Measurements from ENCODE around the gene DDIAS.
A peak's percentile ranks its signal among the peaks of the same experiment; 100 is the strongest.
"Not testable (repeated sequence)": the region's sequence is repeated elsewhere in the genome, so short reads cannot be mapped to it uniquely, and the experiment has no call there.

DDIAS gene

DNA sequence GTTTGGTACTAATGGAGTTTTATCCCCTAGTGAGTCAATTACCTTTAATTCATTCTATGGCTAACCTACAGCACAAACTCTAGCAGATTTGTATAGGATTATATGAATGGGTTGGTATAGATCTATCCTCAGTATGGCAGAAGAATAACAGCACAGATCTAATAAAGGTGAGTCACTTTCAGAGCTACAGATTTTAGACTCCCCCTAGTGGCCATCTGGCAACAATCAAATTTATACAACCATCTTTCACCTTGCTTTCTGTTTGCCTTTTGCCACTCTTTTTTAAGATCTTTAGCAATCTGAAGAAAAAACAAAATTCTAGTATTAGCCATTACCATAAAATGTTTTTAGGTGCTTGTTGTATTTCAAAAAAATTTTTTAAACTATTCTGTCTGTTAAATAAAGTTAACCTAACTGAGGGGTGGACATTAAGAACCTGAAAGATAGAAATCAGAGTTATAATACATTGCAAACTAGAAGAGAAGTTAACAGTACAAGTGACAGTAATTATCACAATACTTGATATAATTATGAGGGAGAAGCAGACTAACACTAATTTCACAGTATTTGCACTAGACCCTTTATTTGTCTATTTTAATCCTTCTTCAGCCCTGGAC lies 25.8 kb downstream of the DDIAS start:
- DNase-seq (ENCODE audit: low read depth) = no peak

DNA sequence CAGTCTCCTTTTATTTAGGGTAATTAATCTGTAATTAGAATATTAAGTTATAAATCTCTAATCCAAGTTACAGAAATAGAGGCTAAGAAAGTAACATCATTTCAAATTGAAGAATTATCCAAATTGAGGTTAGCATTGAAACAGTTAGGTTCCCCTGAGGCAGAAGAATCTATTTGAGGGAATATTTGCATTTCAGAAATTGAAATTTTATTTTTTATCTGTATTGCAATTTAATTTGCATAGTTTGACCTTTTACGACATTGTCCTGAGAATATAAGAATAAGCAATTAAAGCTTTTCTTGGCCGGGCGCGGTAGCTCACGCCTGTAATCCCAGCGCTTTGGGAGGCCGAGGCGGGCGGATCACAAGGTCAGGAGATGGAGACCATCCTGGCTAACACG lies 27.6 kb downstream of the DDIAS start:
- DNase-seq (ENCODE audit: low read depth) = no peak

DNA sequence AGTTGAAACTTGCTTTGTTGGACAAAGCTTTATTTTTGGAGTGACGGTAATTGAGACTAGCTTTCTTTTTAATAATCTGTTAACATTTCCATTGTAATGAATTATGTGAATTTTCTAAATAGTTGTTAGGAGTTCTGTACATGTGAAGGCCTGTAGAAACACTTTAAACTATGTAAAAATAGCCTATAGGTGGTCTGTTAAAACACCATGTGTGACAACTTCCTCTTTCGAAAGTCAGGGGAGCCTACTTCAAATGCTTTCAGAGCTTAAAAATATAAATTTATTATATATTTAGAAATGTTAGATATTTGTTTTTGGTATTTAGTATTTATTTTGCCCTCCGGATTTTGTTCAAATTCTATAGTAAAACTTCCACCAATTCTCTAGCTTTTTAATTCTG lies 28.7 kb downstream of the DDIAS start:
- no peak for DNase-seq (ENCODE audit: low read depth)

DNA sequence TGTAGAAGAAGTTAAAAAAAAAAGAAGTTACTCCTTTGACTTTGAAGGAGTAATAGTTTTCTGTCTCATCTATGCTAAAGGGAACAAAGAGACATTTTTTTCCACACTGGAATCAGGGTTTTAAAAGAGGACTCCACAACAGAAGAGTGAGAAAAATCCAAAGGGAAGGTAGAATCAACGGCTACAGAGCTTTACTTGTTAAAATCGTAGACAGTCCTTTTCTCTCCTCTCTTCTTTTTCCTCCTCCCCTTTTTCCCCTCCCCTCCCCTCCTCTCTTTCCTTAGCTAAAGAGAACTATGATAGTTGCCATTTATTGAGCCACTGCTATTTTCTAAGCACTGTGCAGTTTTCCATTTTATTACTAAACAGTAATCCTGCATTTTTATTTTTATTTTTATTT lies 29.2 kb downstream of the DDIAS start:
- no peak for DNase-seq (ENCODE audit: low read depth)

DNA sequence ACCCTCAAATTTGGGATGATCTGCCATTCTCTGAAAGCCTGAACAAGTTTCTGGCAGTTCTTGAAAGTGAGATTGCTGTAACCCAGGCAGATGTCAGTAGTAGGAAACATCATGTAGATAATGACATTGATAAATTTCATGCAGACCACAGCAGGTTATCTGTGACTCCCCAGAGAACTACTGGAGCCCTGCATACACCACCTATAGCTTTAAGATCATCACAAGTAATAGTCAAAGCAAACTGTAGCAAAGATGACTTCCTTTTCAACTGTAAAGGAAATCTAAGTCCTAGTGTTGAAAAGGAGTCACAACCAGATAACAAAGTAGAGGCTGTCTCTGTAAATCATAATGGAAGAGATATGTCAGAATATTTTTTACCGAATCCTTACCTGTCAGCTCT lies 31.0 kb downstream of the DDIAS start:
- DNase-seq (ENCODE audit: low read depth) = no peak

DNA sequence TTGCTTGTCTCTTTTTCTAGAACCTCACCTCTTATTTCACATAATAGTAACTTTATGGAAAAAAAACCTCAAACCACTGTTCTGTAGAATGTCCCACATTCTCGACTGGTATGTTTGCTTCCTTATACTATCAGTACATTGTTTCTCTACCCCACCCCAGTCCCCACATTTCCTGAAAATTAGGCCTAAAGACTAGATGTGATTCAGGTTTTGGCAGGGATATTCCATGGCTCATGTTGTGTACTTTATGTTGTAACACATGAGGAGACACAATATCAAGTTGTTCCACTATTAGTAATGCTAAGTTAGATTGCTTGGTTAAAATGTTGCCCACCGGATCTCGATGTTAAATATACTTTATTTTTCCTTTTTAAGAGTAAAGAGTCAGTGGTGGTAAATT lies 34.7 kb downstream of the DDIAS start:
- DNase-seq (ENCODE audit: low read depth) = no peak

DNA sequence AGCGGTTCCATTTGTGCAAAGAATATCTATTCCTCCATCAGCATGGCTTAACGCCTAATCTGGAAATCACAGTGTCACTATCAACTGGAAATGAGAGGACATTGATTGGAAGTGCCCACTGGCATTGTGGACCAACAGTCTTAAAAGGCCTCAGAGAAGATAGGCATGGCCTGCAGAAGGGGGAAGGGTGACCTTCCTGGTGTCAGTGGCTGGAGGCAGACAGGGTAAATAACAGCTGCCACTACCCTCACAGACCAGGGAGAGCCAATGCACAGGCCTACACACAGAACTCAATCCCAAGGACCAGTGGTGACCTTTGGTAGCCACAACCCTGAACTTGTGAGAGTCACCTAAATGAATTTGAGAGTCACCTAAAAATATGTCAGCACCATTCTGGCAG lies 36.0 kb downstream of the DDIAS start:
- no peak for DNase-seq (ENCODE audit: low read depth)

DNA sequence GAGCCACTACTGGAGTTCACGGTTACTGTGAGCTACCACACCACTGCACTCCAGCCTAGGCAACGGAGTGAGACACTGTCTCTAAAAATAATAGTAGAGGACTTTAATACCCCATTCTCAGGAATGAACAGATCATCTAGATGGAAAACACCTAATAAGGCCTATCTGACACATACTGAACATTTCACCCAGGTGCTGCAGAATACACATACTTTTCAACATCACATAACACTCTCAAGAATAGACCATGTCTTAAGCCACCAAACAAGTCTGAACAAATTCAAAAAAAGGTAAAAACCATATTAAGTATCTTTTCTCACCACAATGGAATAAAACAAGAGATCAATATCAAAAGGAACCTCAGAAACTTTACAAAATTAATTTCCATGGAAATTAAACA lies 37.9 kb downstream of the DDIAS start:
- no peak for DNase-seq (ENCODE audit: low read depth)

DNA sequence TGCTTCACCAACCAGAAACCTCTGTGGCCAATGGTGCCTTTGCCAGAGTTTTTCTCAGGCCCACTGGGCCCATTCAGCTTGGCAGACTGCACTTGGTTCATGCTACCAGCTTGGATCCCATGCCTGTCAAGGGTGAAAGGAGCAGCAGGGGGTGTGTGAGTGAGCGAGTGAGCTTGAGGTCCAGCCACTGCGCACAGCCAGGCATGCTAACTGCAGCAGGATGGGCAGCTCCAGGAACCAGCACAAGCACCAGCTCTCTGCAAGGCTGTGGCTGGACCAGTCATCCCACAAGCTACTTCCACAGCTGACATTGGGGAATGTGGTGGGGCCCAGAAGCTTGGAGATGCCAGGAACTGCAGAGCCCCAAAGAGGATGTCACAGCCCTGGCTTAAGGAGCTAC lies 40.8 kb downstream of the DDIAS start:
- no peak for DNase-seq (ENCODE audit: low read depth)

DNA sequence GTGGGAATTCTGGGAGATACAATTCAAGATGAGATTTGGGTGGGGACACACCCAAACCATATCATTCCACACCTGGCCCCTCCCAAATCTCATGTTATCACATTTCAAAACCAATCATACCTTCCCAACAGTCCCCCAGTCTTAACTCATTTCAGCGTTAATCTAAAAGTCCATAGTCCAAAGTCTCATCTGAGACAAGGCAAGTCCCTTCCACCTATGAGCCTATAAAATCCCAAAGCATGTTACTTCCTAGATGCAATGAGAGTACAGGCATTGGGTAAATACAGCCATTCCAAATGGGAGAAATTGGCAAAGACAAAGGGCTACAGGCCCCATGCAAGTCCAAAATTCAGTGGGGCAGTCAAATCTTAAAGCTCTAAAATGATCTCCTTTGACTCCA lies 41.9 kb downstream of the DDIAS start:
- DNase-seq (ENCODE audit: low read depth) = not testable (repeated sequence)

DNA sequence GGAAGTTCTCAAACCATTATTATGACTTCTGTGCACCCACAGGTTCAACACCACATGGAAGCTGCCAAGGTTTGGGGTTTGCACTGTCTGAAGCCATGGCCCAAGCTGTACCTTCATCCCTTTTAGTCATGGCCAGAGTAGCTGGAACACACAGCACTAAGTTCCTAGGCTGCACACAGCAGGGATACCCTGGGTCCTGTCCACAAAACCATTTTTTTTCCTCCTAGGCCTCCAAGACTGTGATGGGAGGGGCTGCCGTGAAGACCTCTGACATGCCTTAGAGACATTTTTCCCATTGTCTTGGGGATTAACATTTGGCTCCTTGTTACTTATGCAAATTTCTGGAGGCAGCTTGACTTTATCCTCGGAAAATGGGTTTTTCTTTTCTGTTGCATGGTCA lies 42.7 kb downstream of the DDIAS start:
- DNase-seq (ENCODE audit: low read depth) = no peak

DNA sequence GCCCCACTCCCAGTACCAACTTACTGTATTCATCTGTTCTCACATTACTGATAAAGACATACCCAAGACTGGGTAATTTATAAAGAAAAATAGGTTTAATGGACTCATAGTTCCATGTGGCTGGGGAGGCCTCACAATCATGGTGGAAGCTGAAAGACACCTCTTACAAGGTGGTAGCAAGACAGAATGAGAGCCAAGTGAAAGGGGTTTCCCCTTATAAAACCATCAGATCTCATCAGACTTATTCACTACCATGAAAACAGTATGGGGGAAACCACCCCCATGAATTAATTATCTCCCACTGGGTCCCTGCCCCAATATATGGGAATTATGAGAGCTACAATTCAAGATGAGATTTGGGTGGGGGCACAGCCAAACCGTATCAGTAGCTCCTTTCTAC lies 43.5 kb downstream of the DDIAS start:
- not testable (repeated sequence) for DNase-seq (ENCODE audit: low read depth)

DNA sequence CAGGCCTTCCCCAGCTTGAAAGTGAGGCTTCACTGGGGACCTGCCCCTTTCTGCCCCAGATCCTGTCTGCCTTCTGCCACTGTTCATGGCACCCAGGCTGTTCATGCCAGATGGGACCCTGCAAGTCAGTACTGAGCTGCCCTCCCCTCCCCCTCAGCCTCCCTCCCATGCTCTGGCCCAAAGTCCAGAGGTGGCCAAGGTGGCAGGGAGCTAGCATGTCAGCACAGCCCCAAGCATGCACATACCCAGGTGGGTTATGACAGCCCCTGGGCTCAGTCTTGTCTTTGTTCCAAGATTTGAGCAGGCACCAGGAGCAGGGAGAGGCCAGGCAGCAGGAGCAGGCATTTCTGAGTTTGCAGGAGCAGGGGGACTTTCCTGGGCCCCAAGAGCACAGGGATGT lies 44.1 kb downstream of the DDIAS start:
- DNase-seq (ENCODE audit: low read depth) = no peak

DNA sequence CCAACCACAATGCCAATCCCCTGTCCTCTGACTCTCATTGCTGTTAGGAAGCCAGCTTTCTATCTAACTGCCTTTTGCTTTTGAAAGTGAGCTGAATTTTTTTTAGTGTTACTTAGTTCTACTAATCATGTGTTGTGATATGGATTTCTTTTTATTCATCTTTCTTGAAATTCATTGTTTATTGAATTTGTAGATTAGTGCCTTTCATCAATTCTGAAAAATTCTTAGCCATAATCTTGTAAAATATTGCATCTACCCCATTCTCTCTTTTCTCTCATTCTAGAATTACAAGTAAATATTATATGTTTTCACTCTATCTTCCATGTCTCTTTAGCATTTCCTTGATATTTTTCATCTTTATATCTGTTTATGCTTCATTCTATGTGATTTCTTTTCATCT lies 47.8 kb downstream of the DDIAS start:
- DNase-seq (ENCODE audit: low read depth) = no peak

DNA sequence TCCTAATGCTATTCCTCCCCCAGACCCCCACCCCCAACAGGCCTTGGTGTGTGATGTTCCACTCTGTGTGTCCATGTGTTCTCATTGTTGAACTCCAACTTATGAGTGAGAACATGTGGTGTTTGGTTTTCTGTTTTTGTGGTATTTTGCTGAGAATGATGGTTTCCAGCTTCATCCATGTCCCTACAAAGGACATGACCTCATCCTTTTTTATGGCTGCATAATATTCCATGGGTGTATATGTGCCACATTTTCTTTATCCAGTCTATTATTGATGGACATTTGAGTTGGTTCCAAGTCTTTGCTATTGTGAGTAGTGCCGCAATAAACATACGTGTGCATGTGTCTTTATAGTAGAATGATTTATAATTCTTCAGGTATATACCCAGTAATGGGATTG lies 49.0 kb downstream of the DDIAS start:
- not testable (repeated sequence) for DNase-seq (ENCODE audit: low read depth)

DNA sequence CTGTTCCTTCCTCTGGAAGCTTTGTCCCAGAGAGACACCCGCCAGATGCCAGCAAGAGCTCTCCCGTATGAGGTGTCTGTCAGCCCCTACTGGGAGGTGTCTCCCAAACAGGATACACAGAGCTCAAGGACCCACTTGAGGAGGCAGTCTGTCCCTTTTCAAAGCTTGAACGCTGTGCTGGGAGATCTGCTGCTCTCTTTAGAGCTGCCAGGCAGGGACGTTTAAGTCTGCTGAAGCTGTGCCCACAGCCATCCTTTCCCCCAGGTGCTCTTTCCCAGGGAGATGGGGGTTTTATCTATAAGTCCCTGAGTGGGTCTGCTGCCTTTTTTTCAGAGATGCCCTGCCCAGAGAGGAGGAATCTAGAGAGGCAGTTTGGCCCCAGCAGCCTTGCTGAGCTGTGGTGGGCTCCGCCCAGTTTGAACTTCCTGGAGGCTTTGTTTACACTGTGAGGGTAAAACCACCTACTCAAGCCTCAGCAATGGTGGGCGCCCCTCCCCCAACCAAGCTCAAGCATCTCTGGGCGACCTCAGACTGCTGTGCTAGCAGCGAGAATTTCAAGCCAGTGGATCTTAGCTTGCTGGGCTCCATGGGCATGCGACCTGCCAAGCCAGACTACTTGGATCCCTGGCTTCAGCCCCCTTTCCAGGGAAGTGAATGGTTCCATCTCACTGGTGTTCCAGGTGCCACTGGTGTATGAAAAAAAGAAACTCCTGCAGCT lies 54.4 kb downstream of the DDIAS start:
- peak; percentile 55 for DNase-seq (ENCODE audit: low read depth)

DNA sequence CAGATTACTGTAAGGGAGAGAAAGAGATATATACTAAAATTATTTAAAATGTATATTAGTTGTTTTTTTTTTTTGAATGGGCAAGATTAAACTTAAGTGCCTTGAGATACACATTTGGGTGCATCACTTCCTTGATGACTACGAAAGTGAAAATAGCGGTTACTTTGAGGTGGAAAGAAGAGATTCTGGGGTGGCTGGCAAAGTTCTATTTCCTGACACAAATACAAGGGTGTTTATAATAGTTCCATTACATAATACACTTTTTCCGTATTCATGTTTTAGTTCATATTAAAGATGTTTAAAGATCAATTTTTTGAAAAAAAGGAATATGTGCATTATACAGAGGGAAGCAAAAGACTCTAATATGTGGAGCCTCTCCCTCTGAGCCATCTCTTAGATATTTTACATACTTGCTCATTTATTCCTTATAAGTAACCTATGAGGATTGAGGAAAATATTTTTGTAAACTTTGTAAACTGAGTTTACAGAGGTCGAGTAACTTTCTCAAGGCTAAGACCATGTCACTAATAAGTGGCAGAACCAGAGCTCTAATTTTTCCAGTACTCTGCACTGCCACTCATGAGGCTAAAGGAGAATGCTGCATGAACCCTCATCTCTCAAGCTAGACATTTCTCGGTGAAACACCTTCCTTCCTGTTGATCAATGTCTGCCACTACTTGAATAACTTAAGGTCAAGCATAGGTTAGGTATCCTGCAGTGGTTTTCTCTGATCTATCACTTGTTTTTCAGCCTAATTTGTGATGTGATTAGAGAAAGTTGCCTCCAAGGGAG lies 58.6 kb downstream of the DDIAS start:
- no peak for DNase-seq (ENCODE audit: low read depth)

DNA sequence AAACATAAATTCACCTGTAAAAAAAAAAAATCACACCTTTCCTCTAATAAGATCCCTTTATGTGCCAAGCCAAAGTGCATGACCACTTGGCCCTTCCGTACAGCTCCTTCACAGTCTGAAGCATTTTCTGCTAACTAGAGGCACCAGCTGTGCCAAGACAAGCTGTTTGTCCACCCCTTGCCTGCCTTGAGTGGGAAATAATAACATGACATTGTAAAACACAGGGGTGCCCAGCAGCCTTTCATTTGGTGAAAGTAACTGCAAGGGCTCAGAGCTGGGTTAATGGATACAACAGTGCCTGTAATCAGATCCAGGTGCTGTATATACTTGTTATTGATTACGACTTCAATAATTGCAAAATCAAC lies 59.2 kb downstream of the DDIAS start:
- DNase-seq (ENCODE audit: low read depth) = no peak

DNA sequence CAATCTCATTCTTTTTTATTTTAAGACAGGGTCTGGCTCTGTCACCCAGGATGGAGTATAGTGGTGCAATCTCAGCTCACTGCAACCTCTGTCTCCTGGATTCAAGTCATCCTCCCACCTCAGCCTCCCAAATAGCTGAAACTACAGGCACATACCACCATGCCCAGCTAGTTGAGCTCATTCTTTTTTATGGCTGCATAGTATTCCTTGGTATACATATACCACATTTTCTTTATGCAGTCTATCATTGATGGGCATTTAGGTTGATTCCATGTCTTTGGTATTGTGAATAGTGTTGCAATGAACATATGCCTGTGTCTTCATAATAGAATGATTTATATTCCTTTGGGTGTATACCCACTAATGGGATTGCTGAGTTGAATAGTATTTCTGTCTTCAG lies 60.5 kb downstream of the DDIAS start:
- not testable (repeated sequence) for DNase-seq (ENCODE audit: low read depth)

DNA sequence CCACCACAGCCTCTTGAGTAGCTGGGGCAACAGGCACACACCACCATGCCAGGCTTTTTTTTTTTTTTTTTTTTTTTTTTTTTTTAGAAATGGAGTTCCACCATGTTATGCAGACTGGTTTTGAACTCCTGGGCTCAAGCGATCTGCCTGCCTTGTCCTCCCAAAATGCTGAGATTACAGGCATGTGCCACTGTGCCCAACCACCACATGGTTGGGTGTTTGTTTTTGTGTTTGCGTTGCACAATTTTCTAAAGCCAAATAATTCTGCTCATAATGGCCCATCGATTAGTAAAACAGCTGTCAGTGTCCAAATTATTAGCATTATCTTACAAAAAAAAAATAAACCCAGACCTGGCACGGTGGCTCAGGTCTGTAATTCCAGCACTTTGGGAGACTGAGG lies 65.8 kb downstream of the DDIAS start:
- DNase-seq (ENCODE audit: low read depth) = no peak

DNA sequence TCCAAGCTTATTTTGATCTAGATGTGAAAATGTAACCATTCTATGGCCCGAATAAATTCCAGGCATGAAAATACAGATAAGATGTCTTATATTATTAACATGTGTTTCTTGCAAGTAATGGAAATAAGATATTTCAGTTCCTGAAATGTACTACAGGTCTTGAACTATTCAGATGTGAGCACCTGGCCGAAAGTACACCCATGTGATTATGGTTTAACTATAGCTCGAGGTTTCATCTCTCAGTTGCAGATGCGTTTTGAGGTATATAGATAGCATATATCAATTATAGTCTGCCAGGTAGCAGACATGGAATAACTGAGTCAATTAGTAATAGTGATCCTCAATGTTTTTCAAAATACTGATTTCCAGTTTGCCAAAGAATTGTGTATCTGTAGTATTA lies 68.3 kb downstream of the DDIAS start:
- no peak for DNase-seq (ENCODE audit: low read depth)

DNA sequence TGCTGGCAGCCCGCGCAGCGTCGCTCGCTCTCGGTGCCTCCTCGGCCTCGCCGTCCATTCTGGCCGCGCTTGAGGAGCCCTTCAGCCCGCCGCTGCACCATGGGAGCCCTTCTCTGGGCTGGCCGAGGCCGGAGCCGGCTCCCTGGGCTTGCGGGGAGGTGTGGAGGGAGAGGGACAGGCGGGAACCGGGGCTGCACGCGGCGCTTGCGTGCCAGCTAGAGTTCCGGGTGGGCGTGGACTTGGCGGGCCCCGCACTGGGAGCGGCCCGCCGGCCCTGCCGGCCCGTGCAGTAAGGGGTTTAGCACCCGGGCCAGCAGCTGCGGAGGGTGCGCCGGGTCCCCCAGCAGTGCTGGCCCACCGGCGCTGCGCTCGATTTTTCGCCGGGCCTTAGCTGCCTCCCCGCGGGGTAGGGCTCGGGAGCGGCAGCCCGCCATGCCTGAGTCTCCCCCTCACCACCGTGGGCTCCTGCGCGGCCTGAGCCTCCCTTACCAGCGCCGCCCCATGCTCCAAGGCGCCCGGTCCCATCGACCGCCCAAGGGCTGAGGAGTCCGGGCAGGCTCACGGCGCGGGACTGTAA lies 69.1 kb downstream of the DDIAS start:
- DNase-seq (ENCODE audit: low read depth) = not testable (repeated sequence)

DNA sequence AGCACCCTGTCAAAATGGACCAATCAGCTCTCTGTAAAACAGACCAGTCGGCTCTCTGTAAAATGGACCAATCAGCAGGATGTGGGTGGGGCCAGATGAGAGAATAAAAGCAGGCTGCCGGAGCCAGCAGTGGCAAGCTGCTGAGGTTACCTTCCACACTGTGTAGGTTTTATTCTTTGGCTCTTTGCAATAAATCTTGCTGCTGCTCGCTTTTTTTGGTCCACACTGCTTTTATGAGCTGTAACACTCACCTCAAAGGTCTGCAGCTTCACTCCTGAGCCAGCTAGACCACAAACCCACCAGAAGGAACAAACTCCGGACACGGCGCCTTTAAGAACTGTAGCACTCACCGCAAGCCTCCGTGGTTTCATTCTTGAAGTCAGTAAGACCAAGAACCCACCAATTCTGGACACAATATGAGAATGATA lies 70.0 kb downstream of the DDIAS start:
- not testable (repeated sequence) for DNase-seq (ENCODE audit: low read depth)

Data from stimulated activated CD8-positive, alpha-beta memory T cell treated with anti-CD3 and anti-CD28 coated beads, Interleukin-12 subunit alpha, Interleukin-12 subunit beta, amount 100 ng/mL, for 4 hours (primary cell).